Type B pancreatic cell (in vitro differentiated cells): ENCODE results near the gene PPP1R7. TPM values are rescaled to one million over a fixed set of nuclear protein-coding genes. Genes with fewer than 3 reads are reported as not detected.
A peak's percentile ranks its signal among the peaks of the same experiment; 100 is the strongest.

Experiments used
- DNase-seq: peaks from one replicate; pipeline ENCODE4 v3.0.0; 2021; ENCODE audit warnings: mixed read lengths; ENCODE audit not compliant: unreplicated experiment; ENCODE audit errors: extremely low spot score
- H3K27ac Mint-ChIP-seq: 2 replicates; pipeline ENCODE4 v1.8.0; 2021; ENCODE audit warnings: mild to moderate bottlenecking, mixed read lengths
- H3K27me3 Mint-ChIP-seq: 2 replicates; pipeline ENCODE4 v1.8.0; 2021; ENCODE audit warnings: mixed read lengths
- H3K36me3 Mint-ChIP-seq: 2 replicates; pipeline ENCODE4 v1.8.0; 2021; ENCODE audit warnings: mixed read lengths
- H3K4me1 Mint-ChIP-seq: one replicate; pipeline ENCODE4 v1.8.0; 2021; ENCODE audit warnings: mixed read lengths; ENCODE audit not compliant: unreplicated experiment
- H3K4me3 Mint-ChIP-seq: 2 replicates; pipeline ENCODE4 v1.8.0; 2021; ENCODE audit warnings: mild to moderate bottlenecking, mixed read lengths
- H3K9me3 Mint-ChIP-seq: 2 replicates; pipeline ENCODE4 v1.8.0; 2021; ENCODE audit warnings: mixed read lengths
- total RNA-seq: library from RNA; stranded (reverse); gene quantifications from 2 replicates; pipeline ENCODE4 v1.2.1, GENCODE V29; 2021; ENCODE audit warnings: low replicate concordance
- TF ChIP-seq, protein P1 (sequence below): fragments of 200-600 bp; sonication (generic); conservative IDR thresholded peaks from 2 replicates; pipeline ENCODE4 v1.5.0; 2021; ENCODE audit warnings: antibody characterized with exemption, mild to moderate bottlenecking

Gene PPP1R7
- total RNA-seq, 1 donor from 2014 or later: 50.7 TPM

DNA sequence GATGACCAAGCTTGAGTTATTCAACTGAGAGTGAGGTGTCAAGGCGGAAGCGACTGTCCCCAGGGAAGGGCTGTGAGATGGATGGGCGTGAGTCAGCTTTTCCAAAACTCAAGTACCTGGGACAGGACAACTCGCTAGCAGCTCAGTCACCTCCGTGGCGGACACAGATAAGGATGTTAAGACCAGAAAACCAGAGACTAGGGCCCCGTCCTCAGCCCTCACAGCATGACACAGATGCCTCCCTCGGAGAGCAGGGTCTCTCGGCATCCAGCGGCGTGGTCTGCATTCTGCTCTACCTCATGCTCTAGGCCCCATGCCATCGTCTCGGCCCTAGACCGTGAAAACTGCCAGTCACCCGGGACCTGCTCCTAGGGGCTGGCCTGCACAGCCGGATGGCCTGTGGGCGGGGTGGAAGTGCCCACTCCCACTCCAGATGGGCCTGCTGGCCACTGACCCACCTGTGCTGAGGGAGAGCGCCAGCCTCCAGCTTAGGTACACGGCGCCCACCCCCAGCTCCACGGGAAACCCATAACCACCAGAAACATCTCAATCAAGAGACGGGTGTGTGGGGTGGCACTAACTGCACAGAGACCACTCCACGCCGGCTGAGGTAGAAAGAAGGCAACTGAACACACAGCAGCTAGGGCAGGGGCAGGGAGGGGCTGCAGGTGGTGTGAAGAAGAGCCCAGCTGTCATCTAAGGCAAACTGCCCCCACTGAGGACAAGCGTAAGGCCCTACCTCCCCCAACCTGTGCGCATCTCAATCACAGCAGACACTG is 78.0 kb downstream of the PPP1R7 start:
- peak overlapping the region; percentile 41 for H3K27ac Mint-ChIP-seq
- no peak overlapping the region for H3K4me3 Mint-ChIP-seq
- peaks cover 20% of the 10 kb centered on the region for H3K36me3 Mint-ChIP-seq
- H3K9me3 Mint-ChIP-seq: no peaks in the 10 kb centered on the region
- H3K27me3 Mint-ChIP-seq: no peaks in the 10 kb centered on the region
- peaks cover 9% of the 10 kb centered on the region for H3K4me1 Mint-ChIP-seq
- TF ChIP-seq, protein P1, sequence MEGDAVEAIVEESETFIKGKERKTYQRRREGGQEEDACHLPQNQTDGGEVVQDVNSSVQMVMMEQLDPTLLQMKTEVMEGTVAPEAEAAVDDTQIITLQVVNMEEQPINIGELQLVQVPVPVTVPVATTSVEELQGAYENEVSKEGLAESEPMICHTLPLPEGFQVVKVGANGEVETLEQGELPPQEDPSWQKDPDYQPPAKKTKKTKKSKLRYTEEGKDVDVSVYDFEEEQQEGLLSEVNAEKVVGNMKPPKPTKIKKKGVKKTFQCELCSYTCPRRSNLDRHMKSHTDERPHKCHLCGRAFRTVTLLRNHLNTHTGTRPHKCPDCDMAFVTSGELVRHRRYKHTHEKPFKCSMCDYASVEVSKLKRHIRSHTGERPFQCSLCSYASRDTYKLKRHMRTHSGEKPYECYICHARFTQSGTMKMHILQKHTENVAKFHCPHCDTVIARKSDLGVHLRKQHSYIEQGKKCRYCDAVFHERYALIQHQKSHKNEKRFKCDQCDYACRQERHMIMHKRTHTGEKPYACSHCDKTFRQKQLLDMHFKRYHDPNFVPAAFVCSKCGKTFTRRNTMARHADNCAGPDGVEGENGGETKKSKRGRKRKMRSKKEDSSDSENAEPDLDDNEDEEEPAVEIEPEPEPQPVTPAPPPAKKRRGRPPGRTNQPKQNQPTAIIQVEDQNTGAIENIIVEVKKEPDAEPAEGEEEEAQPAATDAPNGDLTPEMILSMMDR: no peak
- DNase-seq: no peak

DNA sequence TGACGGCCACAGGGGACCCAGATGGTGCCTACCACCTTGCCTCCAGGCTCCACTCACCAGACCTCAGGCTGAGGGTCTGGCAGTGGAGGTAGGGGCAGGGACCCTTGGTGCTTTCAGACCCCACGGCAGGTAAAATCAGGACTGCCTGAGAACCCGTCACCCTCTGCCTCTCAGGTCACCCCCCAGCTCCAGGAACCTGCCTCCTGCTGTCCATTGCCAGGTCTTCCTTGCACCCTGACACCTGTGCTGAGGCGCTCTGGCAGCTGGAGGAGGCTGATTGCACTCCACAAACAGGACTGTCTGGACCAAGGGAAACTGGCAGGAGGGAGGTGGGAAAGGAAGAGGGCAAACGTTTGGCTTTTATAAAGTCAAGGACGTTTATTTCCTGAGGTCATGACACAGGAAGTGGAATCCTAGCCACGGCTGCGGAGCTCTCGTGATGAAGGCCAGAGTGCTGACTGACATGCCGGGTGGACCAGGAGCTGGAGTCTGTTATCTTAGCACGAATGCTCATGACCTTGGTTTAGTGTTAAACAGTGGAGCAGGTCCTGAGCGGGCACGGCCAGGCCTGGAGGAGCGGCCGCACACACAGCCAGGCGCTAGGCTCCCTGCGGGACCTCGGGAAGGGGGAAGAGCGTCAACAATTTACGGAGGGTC is 78.7 kb downstream of the PPP1R7 start:
- no peak overlapping the region for H3K4me3 Mint-ChIP-seq
- TF ChIP-seq, protein P1: no peak
- peaks cover 9% of the 10 kb centered on the region for H3K4me1 Mint-ChIP-seq
- H3K9me3 Mint-ChIP-seq: no peaks in the 10 kb centered on the region
- H3K27me3 Mint-ChIP-seq: no peaks in the 10 kb centered on the region
- peaks cover 24% of the 10 kb centered on the region for H3K36me3 Mint-ChIP-seq
- H3K27ac Mint-ChIP-seq: no peak overlapping the region
- DNase-seq: no peak

DNA sequence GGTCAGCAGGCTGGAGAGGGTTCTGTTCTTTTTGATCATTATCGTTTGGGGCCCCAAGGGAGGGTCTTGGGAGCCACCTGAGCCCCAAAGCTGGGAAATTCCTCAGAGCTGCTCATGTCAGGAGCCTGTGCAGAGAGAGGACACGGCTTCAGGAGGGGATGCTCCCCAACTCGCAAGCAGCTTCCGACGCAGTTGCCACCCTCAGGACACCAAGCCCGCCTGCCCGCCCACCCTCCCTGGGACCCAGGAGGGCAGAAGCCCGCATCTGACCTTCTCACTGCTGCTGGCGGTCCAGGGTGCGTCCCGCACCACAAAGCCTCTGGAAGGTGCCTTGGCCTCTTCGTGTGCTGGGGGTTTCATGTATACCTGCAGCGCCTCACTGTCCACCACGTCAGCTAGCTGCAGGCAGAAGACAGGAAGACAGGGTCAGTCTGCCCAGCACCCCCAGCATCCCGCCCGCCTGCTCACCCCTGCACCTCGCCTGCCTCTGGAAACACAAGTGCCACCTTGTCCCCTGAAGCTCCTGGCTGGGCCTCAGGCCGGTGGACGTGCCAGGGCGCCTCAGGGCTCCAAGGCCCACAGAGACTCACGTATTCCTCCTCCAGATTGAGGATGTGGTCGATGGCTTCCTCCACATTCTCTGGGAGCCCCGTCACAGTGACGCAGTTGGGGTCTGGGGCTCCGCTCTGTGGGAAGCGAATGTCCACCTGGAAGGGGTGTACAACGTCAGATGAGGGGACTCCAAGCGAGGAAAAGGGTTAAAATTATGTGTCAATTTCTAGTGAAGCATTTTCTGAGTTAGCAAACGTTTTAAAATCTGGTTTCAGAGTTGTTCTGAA is 79.5 kb downstream of the PPP1R7 start:
- H3K9me3 Mint-ChIP-seq: no peaks in the 10 kb centered on the region
- TF ChIP-seq, protein P1: no peak
- no peaks in the 10 kb centered on the region for H3K27me3 Mint-ChIP-seq
- peaks cover 4% of the 10 kb centered on the region for H3K4me1 Mint-ChIP-seq
- H3K27ac Mint-ChIP-seq: no peak overlapping the region
- no peak for DNase-seq
- H3K36me3 Mint-ChIP-seq: peaks cover 25% of the 10 kb centered on the region
- no peak overlapping the region for H3K4me3 Mint-ChIP-seq

DNA sequence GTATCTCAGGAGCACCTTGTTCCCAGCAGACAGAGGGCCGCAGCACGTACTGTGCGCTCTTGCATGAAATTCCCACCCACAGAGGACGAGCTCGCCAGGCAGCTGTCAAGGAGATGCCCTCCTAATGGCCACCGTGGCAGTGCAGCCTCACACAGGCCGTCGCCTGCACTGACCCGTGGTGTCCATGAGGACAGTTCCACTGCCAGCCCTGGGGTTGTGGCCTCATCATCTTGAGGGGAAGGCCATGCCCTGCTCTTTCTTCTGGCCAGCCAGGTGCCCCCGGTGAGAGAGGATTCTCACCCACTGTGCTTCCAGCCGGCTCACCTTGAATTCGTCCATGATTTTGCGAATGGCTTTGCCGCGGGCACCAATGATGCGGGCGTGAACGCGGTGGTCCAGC is 80.2 kb downstream of the PPP1R7 start:
- peaks cover 30% of the 10 kb centered on the region for H3K36me3 Mint-ChIP-seq
- no peak overlapping the region for H3K4me3 Mint-ChIP-seq
- no peak for DNase-seq
- TF ChIP-seq, protein P1: no peak
- no peaks in the 10 kb centered on the region for H3K9me3 Mint-ChIP-seq
- no peaks in the 10 kb centered on the region for H3K4me1 Mint-ChIP-seq
- H3K27me3 Mint-ChIP-seq: no peaks in the 10 kb centered on the region
- H3K27ac Mint-ChIP-seq: no peak overlapping the region

DNA sequence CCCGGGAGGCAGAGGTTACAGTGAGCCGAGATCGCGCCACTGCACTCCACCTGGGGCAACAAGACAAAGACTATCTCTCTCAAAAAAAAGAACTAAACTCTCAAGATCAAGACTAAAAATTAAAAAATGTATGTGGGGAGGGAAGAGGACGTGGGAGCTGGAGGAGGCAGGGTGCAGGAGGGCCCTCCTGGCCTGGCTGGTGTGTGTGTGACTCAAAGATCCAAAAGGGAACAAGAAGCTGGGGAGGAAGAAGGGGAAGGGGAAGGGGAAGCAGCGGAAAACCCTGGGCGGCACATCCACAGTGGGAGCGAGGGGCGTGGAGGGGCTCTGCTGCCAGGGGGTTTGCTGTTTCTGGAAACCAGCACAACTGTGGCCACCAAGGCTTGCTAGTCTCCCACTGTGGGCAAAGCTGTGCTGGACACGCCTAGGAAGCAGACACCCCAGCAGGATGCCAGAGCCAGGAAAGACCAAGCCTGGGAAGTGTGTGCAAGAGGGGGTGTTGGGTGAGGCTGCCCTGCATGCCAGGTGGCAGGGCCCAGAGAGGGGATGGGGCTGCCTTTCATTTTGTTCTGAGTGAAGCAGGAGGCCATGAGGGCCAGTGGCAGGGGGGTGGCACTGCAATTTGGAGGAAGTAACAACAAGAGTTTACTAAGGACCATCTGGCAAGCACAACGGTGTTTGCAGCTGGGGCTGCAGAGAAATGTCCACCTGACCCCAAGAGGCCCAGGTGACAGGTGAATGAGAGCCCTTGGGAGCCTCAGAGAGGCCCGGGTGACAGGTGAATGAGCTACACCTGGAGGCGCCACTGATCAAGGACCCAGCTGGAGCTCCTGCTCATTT is 82.7 kb downstream of the PPP1R7 start:
- H3K36me3 Mint-ChIP-seq: peaks cover 31% of the 10 kb centered on the region
- TF ChIP-seq, protein P1: no peak

More for the DNA sequence above, 82.7 kb downstream of the PPP1R7 start:
- no peak for DNase-seq
- no peak overlapping the region for H3K4me3 Mint-ChIP-seq
- no peaks in the 10 kb centered on the region for H3K9me3 Mint-ChIP-seq
- H3K4me1 Mint-ChIP-seq: no peaks in the 10 kb centered on the region
- H3K27ac Mint-ChIP-seq: peak overlapping the region; percentile 45
- no peaks in the 10 kb centered on the region for H3K27me3 Mint-ChIP-seq
